Measurements from ENCODE around the gene OBSCN.
A peak's percentile ranks its signal among the peaks of the same experiment; 100 is the strongest.

The OBSCN gene, protein sequence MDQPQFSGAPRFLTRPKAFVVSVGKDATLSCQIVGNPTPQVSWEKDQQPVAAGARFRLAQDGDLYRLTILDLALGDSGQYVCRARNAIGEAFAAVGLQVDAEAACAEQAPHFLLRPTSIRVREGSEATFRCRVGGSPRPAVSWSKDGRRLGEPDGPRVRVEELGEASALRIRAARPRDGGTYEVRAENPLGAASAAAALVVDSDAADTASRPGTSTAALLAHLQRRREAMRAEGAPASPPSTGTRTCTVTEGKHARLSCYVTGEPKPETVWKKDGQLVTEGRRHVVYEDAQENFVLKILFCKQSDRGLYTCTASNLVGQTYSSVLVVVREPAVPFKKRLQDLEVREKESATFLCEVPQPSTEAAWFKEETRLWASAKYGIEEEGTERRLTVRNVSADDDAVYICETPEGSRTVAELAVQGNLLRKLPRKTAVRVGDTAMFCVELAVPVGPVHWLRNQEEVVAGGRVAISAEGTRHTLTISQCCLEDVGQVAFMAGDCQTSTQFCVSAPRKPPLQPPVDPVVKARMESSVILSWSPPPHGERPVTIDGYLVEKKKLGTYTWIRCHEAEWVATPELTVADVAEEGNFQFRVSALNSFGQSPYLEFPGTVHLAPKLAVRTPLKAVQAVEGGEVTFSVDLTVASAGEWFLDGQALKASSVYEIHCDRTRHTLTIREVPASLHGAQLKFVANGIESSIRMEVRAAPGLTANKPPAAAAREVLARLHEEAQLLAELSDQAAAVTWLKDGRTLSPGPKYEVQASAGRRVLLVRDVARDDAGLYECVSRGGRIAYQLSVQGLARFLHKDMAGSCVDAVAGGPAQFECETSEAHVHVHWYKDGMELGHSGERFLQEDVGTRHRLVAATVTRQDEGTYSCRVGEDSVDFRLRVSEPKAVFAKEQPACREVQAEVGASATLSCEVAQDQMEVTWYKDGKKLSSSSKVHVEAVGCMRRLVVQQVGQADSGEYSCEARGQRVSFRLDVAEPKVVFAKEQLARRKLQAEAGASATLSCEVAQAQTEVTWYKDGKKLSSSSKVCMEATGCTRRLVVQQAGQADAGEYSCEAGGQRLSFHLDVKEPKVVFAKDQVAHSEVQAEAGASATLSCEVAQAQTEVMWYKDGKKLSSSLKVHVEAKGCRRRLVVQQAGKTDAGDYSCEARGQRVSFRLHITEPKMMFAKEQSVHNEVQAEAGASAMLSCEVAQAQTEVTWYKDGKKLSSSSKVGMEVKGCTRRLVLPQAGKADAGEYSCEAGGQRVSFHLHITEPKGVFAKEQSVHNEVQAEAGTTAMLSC (N-terminal part only)

GRCh38 chr1:228207851-228208821 lies at the start of gene OBSCN:
OBSCN (plus strand) TSS chr1:228208044; CDS start chr1:228211784, 3,740 bp downstream.
- DNase-seq, result no peak

- DNase-seq, result no peak
These were observed 49.5 kb upstream of the OBSCN start for GRCh38 chr1:228158151-228159007.

- DNase-seq, result no peak
These were observed 48.7 kb upstream of the OBSCN start for GRCh38 chr1:228159008-228159665.

- DNase-seq, result no peak
These were observed 47.6 kb upstream of the OBSCN start for GRCh38 chr1:228160201-228160761.

- no peak for DNase-seq
These were observed 46.5 kb upstream of the OBSCN start for GRCh38 chr1:228161362-228161761.

DNA sequence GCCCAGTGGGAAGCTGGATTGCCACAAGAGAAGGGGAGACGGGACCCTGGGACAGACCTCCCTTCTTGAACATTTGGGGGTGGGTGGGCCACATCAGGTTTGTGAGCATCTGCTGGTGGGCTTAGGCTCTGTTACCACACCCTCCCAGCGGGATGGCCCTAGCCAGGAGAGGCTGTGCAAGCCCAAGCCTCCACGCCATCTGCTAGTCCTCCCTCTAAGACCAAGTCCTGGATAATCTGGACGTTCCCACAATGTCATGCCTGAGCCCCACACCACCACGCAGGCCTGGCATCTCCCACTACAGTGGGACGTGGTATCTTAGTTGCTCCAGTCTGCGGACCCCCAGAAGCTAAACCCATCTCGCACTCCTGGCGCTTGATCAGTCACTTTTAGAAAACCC lies 46.0 kb upstream of the OBSCN start:
- DNase-seq, result no peak

GRCh38 chr1:228162286-228163006 lies 45.4 kb upstream of the OBSCN start:
- DNase-seq, result no peak

- DNase-seq, result no peak
These were observed 44.7 kb upstream of the OBSCN start for GRCh38 chr1:228163007-228163753.

DNA sequence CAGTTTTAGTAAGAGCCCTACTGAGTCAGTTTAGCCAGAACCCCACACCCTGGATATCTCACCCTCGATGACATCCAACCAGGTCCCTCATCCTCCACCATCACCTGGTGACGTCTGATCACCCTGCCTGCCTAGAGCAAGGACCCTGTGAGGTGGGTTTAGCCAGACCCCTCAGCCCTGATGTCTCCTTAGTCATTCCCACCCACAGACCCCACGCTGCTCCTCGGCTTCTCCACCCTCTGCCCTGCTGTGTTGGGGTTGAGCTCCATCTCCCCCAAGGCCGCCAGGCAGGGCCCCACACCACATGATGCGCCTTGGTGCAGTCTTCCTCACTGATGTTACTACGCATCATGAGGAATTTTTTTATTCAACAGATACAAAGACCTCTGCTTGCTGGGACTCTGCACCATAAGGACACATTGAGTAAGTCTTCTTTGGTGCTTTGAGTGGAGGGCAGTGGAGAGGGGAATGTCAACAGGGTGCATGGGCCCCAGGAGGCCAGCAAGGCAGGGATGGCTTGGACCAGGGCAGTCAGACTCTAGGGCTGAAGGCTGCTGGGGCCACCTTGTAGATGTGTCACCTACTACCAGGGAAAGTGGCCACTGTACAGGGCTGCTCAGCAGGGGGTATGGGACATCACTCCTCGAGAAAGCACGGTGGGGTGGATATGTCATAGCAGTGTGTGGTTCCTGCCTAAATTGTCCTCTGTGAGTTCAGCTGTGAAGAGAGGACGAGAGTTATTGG lies 43.9 kb upstream of the OBSCN start:
- DNase-seq, result no peak

- DNase-seq, result no peak
These were observed 43.1 kb upstream of the OBSCN start for GRCh38 chr1:228164561-228165371.

DNA sequence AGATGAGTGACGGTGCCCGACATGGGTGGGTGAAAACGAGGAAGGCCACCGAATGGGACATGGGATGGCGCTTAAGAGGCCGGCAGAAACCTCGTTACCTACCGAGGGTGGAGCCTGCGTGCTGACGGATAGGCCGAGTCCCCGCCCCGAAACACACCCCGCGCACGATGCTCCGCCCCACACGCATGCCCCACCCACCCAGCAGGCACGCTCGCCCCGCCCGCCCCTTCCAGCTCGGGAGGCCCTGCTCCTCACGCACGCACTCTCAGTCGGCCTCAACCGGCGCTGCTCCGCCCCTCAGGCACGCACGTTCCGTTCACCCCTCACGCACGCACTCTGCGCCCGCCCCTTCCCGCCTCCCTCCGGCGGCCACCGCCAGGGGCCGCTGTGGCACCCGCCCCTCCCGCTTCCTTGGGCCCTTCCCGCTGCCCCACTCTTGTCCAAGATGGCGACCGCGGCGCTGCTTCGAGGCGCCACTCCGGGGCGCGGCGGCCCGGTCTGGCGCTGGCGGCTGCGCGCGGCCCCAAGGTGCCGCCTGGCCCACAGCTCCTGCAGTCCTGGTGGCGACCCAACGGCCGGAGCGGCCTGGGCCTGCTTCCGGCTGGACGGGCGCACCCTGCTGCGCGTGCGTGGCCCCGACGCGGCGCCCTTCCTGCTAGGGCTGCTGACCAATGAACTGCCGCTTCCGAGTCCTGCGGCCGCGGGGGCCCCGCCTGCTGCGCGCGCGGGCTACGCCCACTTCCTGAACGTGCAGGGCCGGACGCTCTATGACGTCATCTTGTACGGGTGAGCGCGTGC lies 42.3 kb upstream of the OBSCN start, which contains the start of gene IBA57:
IBA57 (plus strand) TSS at position 433 of the 798 bp plus-strand sequence; CDS start at position 446, 13 bp downstream.
- DNase-seq, result peak; percentile 100

- peak; percentile 77 for DNase-seq
These were observed 41.5 kb upstream of the OBSCN start for GRCh38 chr1:228166170-228166936.

DNA sequence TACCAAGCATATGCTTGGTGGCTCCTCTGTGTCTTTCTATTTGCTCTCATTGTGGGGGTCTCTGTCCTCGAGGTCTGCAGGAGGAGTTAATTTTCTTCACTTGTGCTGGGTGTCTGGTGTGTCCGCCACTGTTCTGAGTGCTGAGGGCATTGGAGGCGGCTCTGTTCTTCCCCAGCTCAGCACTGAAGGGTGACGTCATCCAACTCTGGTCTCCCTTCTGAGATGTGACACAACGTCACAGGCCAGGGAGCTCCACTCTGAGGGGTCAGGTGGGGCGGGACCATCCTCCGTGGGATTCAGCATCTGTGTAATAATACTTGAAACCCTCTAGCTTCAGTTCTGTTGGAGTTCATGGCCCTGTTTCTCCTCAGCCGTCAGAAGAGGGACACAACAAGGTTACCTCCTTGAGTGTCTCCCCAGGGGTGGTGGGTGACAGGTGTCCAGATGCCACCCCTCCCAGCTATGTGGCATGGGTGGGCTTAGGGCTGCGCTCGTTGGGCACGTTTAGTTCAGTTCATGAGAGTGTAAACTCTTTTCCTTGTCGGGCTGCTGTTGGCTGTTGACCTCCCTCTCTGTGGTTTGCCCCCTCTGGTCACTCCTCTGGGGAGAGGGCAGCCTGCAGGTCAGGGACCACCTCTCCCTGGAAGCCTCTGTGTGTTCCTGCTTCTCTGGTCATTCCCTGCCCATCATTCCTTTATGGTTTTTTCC lies 39.1 kb upstream of the OBSCN start:
- DNase-seq, result no peak

DNA sequence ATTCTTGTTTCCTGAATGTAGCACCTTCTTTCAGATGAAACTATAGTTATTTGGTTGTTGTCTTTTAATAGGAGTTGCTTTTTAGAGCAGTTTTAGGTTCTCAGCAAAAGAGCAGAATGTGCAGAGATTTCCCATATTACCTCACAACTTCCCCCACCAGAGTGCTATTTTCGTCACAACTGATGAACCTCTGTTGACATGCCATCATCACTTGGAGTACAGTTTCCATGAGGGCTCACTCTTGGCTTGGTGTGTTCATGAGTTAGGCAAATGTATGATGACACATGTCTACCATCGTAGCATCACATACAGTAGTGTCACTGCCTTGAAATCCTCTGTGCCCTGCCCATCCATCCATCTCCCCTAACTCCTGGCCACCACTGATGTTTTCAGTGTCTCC lies 38.5 kb upstream of the OBSCN start:
- DNase-seq, result no peak

Data from activated T-cell treated with anti-CD3 and anti-CD28 coated beads, Interleukin-2, amount 50 U/mL, for 1 hour (primary cell).